HepG2 (cell line): ENCODE data around the gene LRP10. TPM values are rescaled to one million over a fixed set of nuclear protein-coding genes. Genes with fewer than 3 reads are reported as not detected.

Experiments used
- ATAC-seq: fragments of 200-7000 bp; cut with Tn5 transposase; 3 replicates; pipeline ENCODE4 v1.9.1; 2020; ENCODE audit warnings: mild to moderate bottlenecking, moderate library complexity
- BruUV-seq: library from RNA; stranded (reverse); fragments of 400-500 nt; replicated peaks from 2 replicates; lab custom pipeline; 2021; lab: Mats Ljungman, UMichigan
- CTCF ChIA-PET: fragments of 300-600 bp; formaldehyde crosslinking; extraction: SDS; loops from one replicate; lab custom pipeline; 2021; ENCODE audit warnings: low total read pairs, inconsistent platforms, low intra/inter-chr PET ratio; lab: Yijun Ruan, JAX
- POLR2A ChIA-PET: fragments of 350-600 bp; sonication (Branson Sonifier 250); formaldehyde crosslinking; loops from one replicate; lab custom pipeline; 2020; ENCODE audit warnings: antibody characterized with exemption, inconsistent platforms; lab: Yijun Ruan, JAX
- DNase-seq: peaks from one replicate; pipeline ENCODE4 v3.0.0-alpha.2; 2015; ENCODE audit warnings: low spot score
- FAIRE-seq: peaks from 3 replicates; lab custom pipeline; 2011; peaks lifted over from hg19 to GRCh38; lab: Jason Lieb, UNC
- H2AFZ ChIP-seq: one replicate; pipeline ENCODE4 v1.6.1; 2011; ENCODE audit warnings: low read length, inconsistent platforms
- H3K27ac ChIP-seq: fragments of 300-600 bp; 3 replicates; pipeline ENCODE4 v1.8.0; 2011; ENCODE audit warnings: mixed run types, mild to moderate bottlenecking, mixed read lengths, low read length, inconsistent platforms; ENCODE audit not compliant: insufficient read depth; ENCODE audit errors: extremely low read length
- H3K27me3 ChIP-seq, 2 experiments: fragments of 200-600 bp in 1 of 2; 2 replicates in 1 of 2; 3 replicates in 1 of 2; pipeline versions ENCODE4 v1.6.0 to v1.8.0; 2011; ENCODE audit warnings: low read length in 2 of 2, mild to moderate bottlenecking in 2 of 2, moderate library complexity in 2 of 2, inconsistent platforms in 1 of 2; ENCODE audit not compliant: insufficient read depth in 2 of 2, control insufficient read depth in 1 of 2
- H3K36me3 ChIP-seq, 2 experiments: fragments of 200-600 bp in 1 of 2; replicated peaks in 1 of 2; 2 replicates in 1 of 2; 3 replicates in 1 of 2; pipeline versions ENCODE4 v1.5.1 to v1.8.0; 2011; ENCODE audit warnings: low read length in 2 of 2, inconsistent platforms in 1 of 2; ENCODE audit not compliant: insufficient read depth in 2 of 2, control insufficient read depth in 1 of 2
- H3K4me1 ChIP-seq: 2 replicates; pipeline ENCODE4 v1.5.1; 2012; ENCODE audit warnings: low read length, inconsistent platforms; ENCODE audit not compliant: insufficient read depth
- H3K4me2 ChIP-seq: 2 replicates; pipeline ENCODE4 v1.6.0; 2011; ENCODE audit warnings: low read depth, low read length, inconsistent platforms
- H3K4me3 ChIP-seq, 3 experiments: fragments of 200-600 bp in 1 of 3; sonication (generic), shearing (Covaris generic) in 1 of 3; replicated peaks in 1 of 3; 2 replicates each; pipeline ENCODE4 v1.5.1; 2011 to 2016; ENCODE audit warnings: low read length in 3 of 3, inconsistent platforms in 2 of 3, low read depth in 2 of 3, mild to moderate bottlenecking in 2 of 3, control low read depth in 1 of 3, mixed read lengths in 1 of 3; ENCODE audit not compliant: insufficient read depth in 1 of 3
- H3K79me2 ChIP-seq: one replicate; pipeline ENCODE4 v1.6.1; 2011; ENCODE audit warnings: low read length, inconsistent platforms; ENCODE audit not compliant: insufficient read depth
- H3K9ac ChIP-seq: 2 replicates; pipeline ENCODE4 v1.6.0; 2011; ENCODE audit warnings: mild to moderate bottlenecking, low read depth, low read length, inconsistent platforms; ENCODE audit not compliant: insufficient read depth
- H3K9me3 ChIP-seq: 2 replicates; pipeline ENCODE4 v1.5.1; 2012; ENCODE audit warnings: mild to moderate bottlenecking, low read length
- H4K20me1 ChIP-seq: 2 replicates; pipeline ENCODE4 v1.6.0; 2011; ENCODE audit warnings: inconsistent platforms, mild to moderate bottlenecking, low read length, moderate library complexity; ENCODE audit not compliant: insufficient read depth
- E2F5 ChIP-seq: sonication (generic); formaldehyde crosslinking; conservative IDR thresholded peaks from 2 replicates; pipeline ENCODE4 v1.4.0; 2020; ENCODE audit warnings: missing genetic modification reagents
- HNF1A ChIP-seq, 2 experiments: sonication (generic) in 1 of 2; formaldehyde crosslinking in 1 of 2; IDR thresholded peaks; 2 replicates each; pipeline versions ENCODE4 v1.4.0 to v1.6.1; 2016 to 2020; ENCODE audit warnings: borderline replicate concordance in 1 of 2, low read depth in 1 of 2, mild to moderate bottlenecking in 1 of 2, missing genetic modification reagents in 1 of 2
- HNRNPK ChIP-seq: fragments of 200-400 bp; formaldehyde crosslinking; IDR thresholded peaks from 2 replicates; pipeline ENCODE4 v1.6.1; 2018; ENCODE audit warnings: low read length, low read depth, moderate library complexity, mild to moderate bottlenecking; ENCODE audit not compliant: poor library complexity, severe bottlenecking
- HOXA9 ChIP-seq: sonication (generic); formaldehyde crosslinking; IDR thresholded peaks from 2 replicates; pipeline ENCODE4 v1.8.1; 2022; ENCODE audit warnings: missing genetic modification reagents, mild to moderate bottlenecking, moderate library complexity, borderline replicate concordance
- MED1 ChIP-seq: sonication (generic); formaldehyde crosslinking; IDR thresholded peaks from 2 replicates; pipeline ENCODE4 v1.4.0; 2020; ENCODE audit warnings: missing genetic modification reagents
- MLLT10 ChIP-seq: sonication (generic); formaldehyde crosslinking; IDR thresholded peaks from 2 replicates; pipeline ENCODE4 v1.4.0; 2020; ENCODE audit warnings: missing genetic modification reagents
- MTA1 ChIP-seq: sonication (generic); formaldehyde crosslinking; IDR thresholded peaks from 2 replicates; pipeline ENCODE4 v1.4.0; 2020; ENCODE audit warnings: missing genetic modification reagents, mild to moderate bottlenecking, borderline replicate concordance
- PAX8 ChIP-seq: sonication (generic); formaldehyde crosslinking; IDR thresholded peaks from 2 replicates; pipeline ENCODE4 v1.8.0; 2022; ENCODE audit warnings: mild to moderate bottlenecking, missing genetic modification reagents, borderline replicate concordance
- PRPF4 ChIP-seq: fragments of 200-400 bp; formaldehyde crosslinking; IDR thresholded peaks from 2 replicates; pipeline ENCODE4 v1.6.1; 2016; ENCODE audit warnings: low read length, low read depth; ENCODE audit not compliant: poor library complexity, severe bottlenecking
- RAD21 ChIP-seq: fragments of 450-650 bp; formaldehyde crosslinking; IDR thresholded peaks from 2 replicates; pipeline ENCODE4 v1.5.0; 2020; ENCODE audit warnings: mild to moderate bottlenecking
- RARA ChIP-seq: IDR thresholded peaks from 2 replicates; pipeline ENCODE4 v1.6.1; 2016; ENCODE audit warnings: missing genetic modification reagents, missing compliant biosample characterization
- TMF1 ChIP-seq: sonication (generic); formaldehyde crosslinking; IDR thresholded peaks from 2 replicates; pipeline ENCODE4 v1.8.1; 2022; ENCODE audit warnings: low read depth, missing genetic modification reagents
- ZMYM3 ChIP-seq: sonication (generic); formaldehyde crosslinking; IDR thresholded peaks from 2 replicates; pipeline ENCODE4 v1.5.1; 2020; ENCODE audit warnings: mild to moderate bottlenecking, missing genetic modification reagents
- ZNF10 ChIP-seq: sonication (generic); formaldehyde crosslinking; IDR thresholded peaks from 2 replicates; pipeline ENCODE4 v1.4.0; 2020; ENCODE audit warnings: mild to moderate bottlenecking, low read depth, missing genetic modification reagents, borderline replicate concordance
- ZNF276 ChIP-seq: sonication (generic); formaldehyde crosslinking; IDR thresholded peaks from 2 replicates; pipeline ENCODE4 v1.4.0; 2020; ENCODE audit warnings: mild to moderate bottlenecking, low read depth, missing genetic modification reagents
- WGBS: methylation state at CpG from one replicate; pipeline ENCODE4 v1.1.6; 2017; ENCODE audit warnings: low lambda C conversion rate; 5-methylcytosine and 5-hydroxymethylcytosine counted together
- in situ Hi-C: cut with HindIII; loops from 2 replicates; pipeline ENCODE4 v1.10.0; 2017; ENCODE audit warnings: low pct_unique_long_range_greater_than_20kb; ENCODE audit not compliant: extremely low pct_ligation_motif_present
- intact Hi-C: fragments of 100-400 bp; cut with micrococcal nuclease; formaldehyde crosslinking; loops from one replicate; pipeline ENCODE4 v1.10.0; 2022; ENCODE audit not compliant: unreplicated experiment
- polyA plus RNA-seq, 8 experiments: library from polyadenylated mRNA; depleted of rRNA in 3 of 8; stranded (reverse) in 7 of 8; unstranded in 1 of 8; fragments of >200 nt; fragmentation: Illumina TruSeq in 4 of 8; extraction: Trizol in 4 of 8; gene quantifications; 2 replicates each; pipeline versions ENCODE4 v1.2.1 to v1.2.3, GENCODE V29; 2011 to 2016; ENCODE audit warnings: low read depth in 4 of 8, missing spikeins in 1 of 8, mixed read lengths in 1 of 8; ENCODE audit not compliant: insufficient read depth in 1 of 8
- total RNA-seq, 5 experiments: library from RNA; depleted of rRNA; stranded (reverse); fragments of >200 nt; fragmentation: Illumina TruSeq; extraction: Trizol; gene quantifications; 2 replicates each; pipeline ENCODE4 v1.2.3, GENCODE V29; 2016; ENCODE audit warnings: low read depth in 1 of 5
- TF ChIP-seq, protein P1 (sequence below): sonication (generic); formaldehyde crosslinking; conservative IDR thresholded peaks from 2 replicates; pipeline ENCODE4 v1.5.0; 2020; ENCODE audit warnings: missing genetic modification reagents

LRP10 gene
- total and polyA plus RNA-seq, 2 of the 13 experiments (the other 11 are each of a cell fraction or from before 2014, with no cell fraction given): 16.9 to 45.2 TPM

DNA sequence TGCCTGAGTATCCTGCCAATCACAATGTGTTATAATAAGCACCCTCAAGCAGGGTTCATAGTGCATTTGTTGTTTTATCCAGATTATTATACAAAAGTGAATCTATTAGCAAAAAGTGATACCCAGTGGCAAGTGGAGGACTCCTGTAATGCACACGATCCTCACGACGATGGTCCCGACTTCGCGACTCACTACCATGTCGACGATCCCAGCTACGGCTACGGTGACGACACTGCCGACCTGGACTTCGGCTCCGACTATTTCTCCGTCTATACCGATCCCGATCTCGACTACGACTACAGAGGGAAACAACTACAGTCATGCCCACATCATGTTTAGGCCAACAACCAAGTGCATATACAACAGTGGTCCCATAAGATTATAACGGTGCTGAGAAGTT is 34.5 kb downstream of the LRP10 start:
- no peaks in the 10 kb centered on the region for H3K36me3 ChIP-seq
- TF ChIP-seq E2F5 (CRISPR knock-in tag): no peak
- TF ChIP-seq, protein P1, sequence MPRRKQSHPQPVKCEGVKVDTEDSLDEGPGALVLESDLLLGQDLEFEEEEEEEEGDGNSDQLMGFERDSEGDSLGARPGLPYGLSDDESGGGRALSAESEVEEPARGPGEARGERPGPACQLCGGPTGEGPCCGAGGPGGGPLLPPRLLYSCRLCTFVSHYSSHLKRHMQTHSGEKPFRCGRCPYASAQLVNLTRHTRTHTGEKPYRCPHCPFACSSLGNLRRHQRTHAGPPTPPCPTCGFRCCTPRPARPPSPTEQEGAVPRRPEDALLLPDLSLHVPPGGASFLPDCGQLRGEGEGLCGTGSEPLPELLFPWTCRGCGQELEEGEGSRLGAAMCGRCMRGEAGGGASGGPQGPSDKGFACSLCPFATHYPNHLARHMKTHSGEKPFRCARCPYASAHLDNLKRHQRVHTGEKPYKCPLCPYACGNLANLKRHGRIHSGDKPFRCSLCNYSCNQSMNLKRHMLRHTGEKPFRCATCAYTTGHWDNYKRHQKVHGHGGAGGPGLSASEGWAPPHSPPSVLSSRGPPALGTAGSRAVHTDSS (CRISPR knock-in tag): no peak
- TF ChIP-seq ZMYM3 (CRISPR knock-in tag): peak; percentile 6; the same call in 1 of the 2 replicates
- TF ChIP-seq HNF1A (IDR thresholded peaks at IDR 0.05; ENCODE audit: low read depth): no peak
- TF ChIP-seq HNF1A (CRISPR knock-in tag; IDR thresholded peaks at IDR 0.05; ENCODE audit: borderline replicate concordance): 0 out of 2 replicates have a peak, but pooled peaks have one; percentile 19
- peak; percentile 19 for TF ChIP-seq PRPF4
- TF ChIP-seq MED1: no peak
- no peak for TF ChIP-seq ZNF10 (CRISPR knock-in tag)
- TF ChIP-seq ZNF276: 0 out of 2 replicates have a peak, but pooled peaks have one; percentile 37
- no peak for TF ChIP-seq RAD21 (CRISPR knock-in tag)
- no peak for TF ChIP-seq HOXA9 (CRISPR knock-in tag)
- no peak for TF ChIP-seq TMF1
- TF ChIP-seq MLLT10 (CRISPR knock-in tag): no peak
- TF ChIP-seq MTA1 (CRISPR knock-in tag): 0 out of 2 replicates have a peak, but pooled peaks have one; percentile 53
- TF ChIP-seq PAX8 (CRISPR knock-in tag): 0 out of 2 replicates have a peak, but pooled peaks have one; percentile 63
- TF ChIP-seq RARA (CRISPR knock-in tag): no peak
- TF ChIP-seq HNRNPK: no peak

More for the DNA sequence above, 34.5 kb downstream of the LRP10 start:
- H3K27me3 ChIP-seq: no peaks in the 10 kb centered on the region
- POLR2A ChIA-PET: interaction anchor here (1.6 kb wide), 1 partner anchor 10 kb away, joined by 4 read pairs; no protein-coding TSS in a partner anchor
- FAIRE-seq (no peak), DNase-seq (no peak), ATAC-seq (no peak)
- BruUV-seq: no TSS peak
- no peak overlapping the region for H3K4me3 ChIP-seq
- H3K4me1 ChIP-seq: peaks cover 43% of the 10 kb centered on the region
- H3K9me3 ChIP-seq: no peaks in the 10 kb centered on the region
- WGBS: 96% methylated on average over 20 of the region's 20 CpGs
- no peak overlapping the region for H2AFZ ChIP-seq
- no peaks in the 10 kb centered on the region for H4K20me1 ChIP-seq
- CTCF ChIA-PET: no interaction called here
- H3K4me2 ChIP-seq: no peak overlapping the region
- H3K79me2 ChIP-seq: no peaks in the 10 kb centered on the region
- in situ Hi-C loops: no loop called here
- H3K9ac ChIP-seq: no peak overlapping the region
- intact Hi-C loops: no loop called here
- H3K27ac ChIP-seq: no peak overlapping the region
